ENCODE data around the gene DDIT3. TPM values are rescaled to one million over a fixed set of nuclear protein-coding genes. Genes with fewer than 3 reads are reported as not detected.

Gene DDIT3
- total RNA-seq, 1 experiment from 2014 or later: 15.6 TPM

GRCh38 chr12:57533108-57533507 lies 12.8 kb upstream of the DDIT3 start:
- POLR2A ChIA-PET (ENCODE audit: unreplicated experiment): no interaction called here

DNA sequence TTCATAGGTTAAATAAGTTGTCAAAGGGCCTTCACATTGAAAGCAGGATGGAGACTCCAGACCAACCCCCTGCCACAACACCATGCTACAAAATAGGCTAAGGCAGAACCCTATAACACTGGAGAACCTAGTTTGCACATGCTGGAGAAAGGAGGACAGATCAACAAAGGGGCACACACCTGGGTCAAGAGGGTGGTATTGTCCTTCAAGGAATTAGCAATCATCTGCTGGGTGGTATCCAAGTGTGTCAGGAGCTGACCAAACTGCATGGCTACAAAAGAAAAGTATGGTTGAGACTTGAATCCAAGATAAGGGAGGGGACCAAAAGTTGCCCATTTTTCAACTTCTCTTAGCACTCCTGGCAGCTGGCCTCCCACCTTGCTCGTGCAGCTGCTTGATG lies 11.5 kb upstream of the DDIT3 start:
- POLR2A ChIA-PET (ENCODE audit: unreplicated experiment): interaction anchor here (0.5 kb wide), 1 partner anchor 402 kb away, joined by 7 read pairs; no protein-coding TSS in a partner anchor
- Histone ChIP-seq H3F3A (ENCODE audit: insufficient read depth, low read depth) (peaks cover 22% of the 10 kb centered on the region), H3K4me1 (replicated peaks; ENCODE audit: insufficient read depth) (no peaks in the 10 kb centered on the region), H3K4me3 (no peak overlapping the region), H3K27ac (no peak overlapping the region), H4K20me1 (ENCODE audit: insufficient read depth) (no peaks in the 10 kb centered on the region), H3K27me3 (ENCODE audit: insufficient read depth, low read depth) (no peaks in the 10 kb centered on the region), H3K36me3 (ENCODE audit: low read depth) (peaks cover 26% of the 10 kb centered on the region), H3K4me2 (no peak overlapping the region), H3K9me2 (ENCODE audit: insufficient read depth) (no peaks in the 10 kb centered on the region), H3K79me2 (ENCODE audit: low read depth) (no peaks in the 10 kb centered on the region), H3K9me3 (ENCODE audit: insufficient read depth, low read depth) (no peaks in the 10 kb centered on the region), H2AFZ (no peak overlapping the region)
- BruUV-seq (replicated peaks): no TSS peak
- CTCF ChIA-PET: interaction anchor here (0.6 kb wide), 1 partner anchor 43 kb away, joined by 3 read pairs; no protein-coding TSS in a partner anchor
- DNase-seq: no peak
- TF ChIP-seq EZH2 (IDR thresholded peaks at IDR 0.05; ENCODE audit: low read depth) (no peak), CTCF (conservative IDR thresholded peaks at IDR 0.05) (no peak)
- intact Hi-C loops (cut with micrococcal nuclease; ENCODE audit: unreplicated experiment): no loop called here

More at GRCh38 chr12:57533108-57533507, 12.8 kb upstream of the DDIT3 start:
- no peak overlapping the region for H3K4me3 ChIP-seq
- H3F3A ChIP-seq (ENCODE audit: insufficient read depth, low read depth): peaks cover 17% of the 10 kb centered on the region
- H3K4me1 ChIP-seq (replicated peaks; ENCODE audit: insufficient read depth): no peaks in the 10 kb centered on the region
- TF ChIP-seq CTCF (conservative IDR thresholded peaks at IDR 0.05): no peak
- TF ChIP-seq EZH2 (IDR thresholded peaks at IDR 0.05; ENCODE audit: low read depth): no peak
- CTCF ChIA-PET: no interaction called here
- H3K27me3 ChIP-seq (ENCODE audit: insufficient read depth, low read depth): no peaks in the 10 kb centered on the region
- no peak overlapping the region for H2AFZ ChIP-seq
- BruUV-seq (replicated peaks): no TSS peak
- no peaks in the 10 kb centered on the region for H3K9me2 ChIP-seq (ENCODE audit: insufficient read depth)
- H3K79me2 ChIP-seq (ENCODE audit: low read depth): no peaks in the 10 kb centered on the region
- no peaks in the 10 kb centered on the region for H4K20me1 ChIP-seq (ENCODE audit: insufficient read depth)
- intact Hi-C loops (cut with micrococcal nuclease; ENCODE audit: unreplicated experiment): no loop called here
- no peak for DNase-seq
- H3K9me3 ChIP-seq (ENCODE audit: insufficient read depth, low read depth): no peaks in the 10 kb centered on the region
- peaks cover 26% of the 10 kb centered on the region for H3K36me3 ChIP-seq (ENCODE audit: low read depth)
- H3K4me2 ChIP-seq: no peak overlapping the region
- no peak overlapping the region for H3K27ac ChIP-seq

DNA sequence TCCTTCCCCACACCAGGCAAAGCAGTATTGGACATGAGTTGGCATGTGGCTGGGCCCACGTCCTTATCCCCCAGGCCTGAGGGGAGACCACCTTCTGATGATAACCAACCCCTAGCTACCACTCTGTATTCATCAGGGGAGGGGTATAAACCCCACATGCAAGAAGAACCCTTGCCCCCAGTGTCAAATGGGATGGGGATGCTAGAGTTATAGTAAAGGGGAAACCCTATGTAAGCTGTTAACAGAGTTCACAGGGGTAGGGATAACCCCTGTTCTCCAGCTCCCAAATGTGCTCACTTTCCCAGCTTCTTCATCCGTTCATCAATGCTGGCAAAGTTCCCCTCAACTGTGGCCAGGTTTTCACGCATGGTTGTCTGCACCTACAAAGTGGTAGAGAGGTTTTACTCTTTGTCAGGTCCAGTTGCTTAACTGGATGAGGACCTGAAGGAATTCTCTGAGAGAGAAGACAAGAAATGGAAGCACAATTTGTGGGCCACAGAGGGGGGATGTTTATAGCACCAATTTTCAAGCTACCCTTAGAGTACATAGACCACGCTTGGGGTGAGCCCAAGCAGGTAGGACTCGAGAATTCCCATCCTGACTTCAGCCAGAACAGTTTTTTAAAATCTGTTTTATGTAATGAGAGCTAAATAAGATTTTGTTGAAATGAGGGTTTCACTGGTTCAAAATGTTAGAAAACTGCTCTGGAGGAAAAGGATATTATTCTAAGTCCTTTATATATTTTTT lies 10.3 kb upstream of the DDIT3 start:
- no peaks in the 10 kb centered on the region; the same call in 1 of the 2 replicates for H3K79me2 ChIP-seq (ENCODE audit: low read depth)
- ChIA-PET CTCF (no interaction called here), POLR2A (ENCODE audit: unreplicated experiment) (no interaction called here)
- intact Hi-C loops (cut with micrococcal nuclease; ENCODE audit: unreplicated experiment): no loop called here
- TF ChIP-seq EZH2 (IDR thresholded peaks at IDR 0.05; ENCODE audit: low read depth) (no peak), CTCF (conservative IDR thresholded peaks at IDR 0.05) (no peak)
- no peaks in the 10 kb centered on the region for H3K9me3 ChIP-seq (ENCODE audit: insufficient read depth, low read depth)
- H4K20me1 ChIP-seq (ENCODE audit: insufficient read depth): no peaks in the 10 kb centered on the region
- H3K4me3 ChIP-seq: no peak overlapping the region
- H3K36me3 ChIP-seq (ENCODE audit: low read depth): peaks cover 26% of the 10 kb centered on the region
- no peaks in the 10 kb centered on the region for H3K27me3 ChIP-seq (ENCODE audit: insufficient read depth, low read depth)
- no peak overlapping the region for H3K27ac ChIP-seq
- DNase-seq: no peak
- H3K4me1 ChIP-seq (replicated peaks; ENCODE audit: insufficient read depth): no peaks in the 10 kb centered on the region
- no peaks in the 10 kb centered on the region for H3K9me2 ChIP-seq (ENCODE audit: insufficient read depth)
- no peak overlapping the region for H2AFZ ChIP-seq
- no peak overlapping the region for H3K4me2 ChIP-seq
- BruUV-seq (replicated peaks): no TSS peak
- peaks cover 22% of the 10 kb centered on the region for H3F3A ChIP-seq (ENCODE audit: insufficient read depth, low read depth)
